GM18867 (cell line): ENCODE measurements around the gene PDE4B.
"Not testable (repeated sequence)": the region's sequence is repeated elsewhere in the genome, so short reads cannot be mapped to it uniquely, and the experiment has no call there.

ENCODE experiments used
- ATAC-seq: cut with Tn5 transposase; IDR thresholded peaks from one replicate; pipeline ENCODE4 v1.9.1; 2021; ENCODE audit warnings: mild to moderate bottlenecking, moderate library complexity; ENCODE audit not compliant: unreplicated experiment

The PDE4B gene

DNA sequence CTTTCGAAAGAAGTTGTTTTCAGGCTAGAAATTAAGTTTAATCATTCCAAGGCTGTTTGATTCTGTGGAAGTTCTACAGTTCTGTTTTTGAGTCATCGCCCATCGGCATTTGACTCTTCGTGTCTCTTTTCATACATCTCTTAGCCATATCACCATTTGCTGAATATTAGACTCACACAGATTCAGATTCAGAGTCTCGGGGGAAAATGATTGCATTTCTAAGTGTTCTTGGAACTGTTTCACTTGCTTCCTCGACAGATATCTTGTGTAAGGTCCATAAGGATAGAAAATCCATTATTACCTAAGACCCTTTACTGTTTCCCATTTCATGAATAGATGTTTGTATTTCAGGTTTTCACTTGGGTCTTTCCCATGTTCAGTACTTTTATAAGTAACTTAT, 504.3 kb downstream of the PDE4B start:
- ATAC-seq, result no peak

- ATAC-seq, result no peak
These were observed 505.8 kb downstream of the PDE4B start for GRCh38 chr1:66298464-66298863.

- no peak for ATAC-seq
These were observed 507.7 kb downstream of the PDE4B start for GRCh38 chr1:66300280-66300971.

- ATAC-seq, result peak; percentile 83
These were observed 508.3 kb downstream of the PDE4B start for GRCh38 chr1:66300972-66301451.

GRCh38 chr1:66302184-66302742, 509.6 kb downstream of the PDE4B start:
- ATAC-seq, result no peak

GRCh38 chr1:66302815-66303214, 510.1 kb downstream of the PDE4B start:
- no peak for ATAC-seq

- no peak for ATAC-seq
These were observed 511.0 kb downstream of the PDE4B start for GRCh38 chr1:66303646-66304045.

- ATAC-seq, result no peak
These were observed 511.4 kb downstream of the PDE4B start for GRCh38 chr1:66304128-66304527.

DNA sequence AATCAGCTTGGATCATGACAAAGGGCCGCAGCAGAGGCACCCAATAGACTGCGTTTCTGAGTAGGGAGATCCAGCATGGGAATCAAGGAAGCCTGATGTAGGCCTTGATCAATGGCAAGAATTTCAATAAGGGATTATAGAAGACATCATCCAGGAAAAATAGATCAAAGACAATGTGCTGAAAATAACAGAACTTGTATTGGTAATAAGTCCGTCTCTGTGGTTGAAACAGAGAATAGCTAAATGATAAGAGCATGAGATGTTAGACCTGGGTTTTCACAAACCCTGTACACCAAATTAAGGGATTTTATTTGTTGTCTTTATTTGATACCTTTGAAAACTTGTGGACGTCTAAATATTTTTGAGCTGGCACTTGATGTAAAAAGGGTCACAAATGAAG, 513.2 kb downstream of the PDE4B start:
- ATAC-seq, result peak; percentile 62

DNA sequence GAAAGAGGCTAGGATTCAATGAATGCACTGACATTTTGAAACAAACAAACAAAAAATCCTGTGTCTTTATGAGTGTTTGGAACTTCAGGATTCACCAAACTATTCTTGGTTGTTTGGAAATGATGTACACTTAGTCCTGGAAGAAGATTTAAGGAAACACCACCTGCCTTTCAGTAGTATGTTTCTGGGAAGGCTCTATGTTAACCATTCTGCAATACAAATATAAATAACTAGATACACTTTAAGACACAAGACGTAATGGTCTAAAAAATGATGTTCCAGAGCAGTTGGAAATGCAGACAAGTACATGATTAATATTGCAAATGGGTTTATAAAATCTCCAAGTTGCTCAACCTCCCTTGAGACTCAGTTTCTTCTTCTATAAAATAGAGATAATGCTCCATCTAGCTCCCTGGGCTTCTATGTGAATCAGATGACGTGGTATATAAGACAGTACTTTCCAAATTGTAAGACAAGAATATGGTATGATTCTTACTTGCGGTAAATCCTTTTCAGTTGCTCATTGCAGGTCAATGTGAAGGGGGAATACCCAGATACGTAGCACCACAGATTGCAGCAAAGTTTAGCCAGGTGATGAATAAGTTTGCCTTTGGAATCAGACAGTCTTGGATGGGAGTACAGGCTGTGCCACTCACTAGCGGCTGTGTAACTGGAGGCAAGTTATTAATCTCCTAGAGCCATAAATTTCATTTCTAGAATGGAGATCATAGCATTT, 516.5 kb downstream of the PDE4B start:
- no peak for ATAC-seq

GRCh38 chr1:66311092-66311491, 518.4 kb downstream of the PDE4B start:
- no peak for ATAC-seq

GRCh38 chr1:66311628-66312027, 518.9 kb downstream of the PDE4B start:
- no peak for ATAC-seq

- no peak for ATAC-seq
These were observed 519.7 kb downstream of the PDE4B start for GRCh38 chr1:66312271-66312990.

DNA sequence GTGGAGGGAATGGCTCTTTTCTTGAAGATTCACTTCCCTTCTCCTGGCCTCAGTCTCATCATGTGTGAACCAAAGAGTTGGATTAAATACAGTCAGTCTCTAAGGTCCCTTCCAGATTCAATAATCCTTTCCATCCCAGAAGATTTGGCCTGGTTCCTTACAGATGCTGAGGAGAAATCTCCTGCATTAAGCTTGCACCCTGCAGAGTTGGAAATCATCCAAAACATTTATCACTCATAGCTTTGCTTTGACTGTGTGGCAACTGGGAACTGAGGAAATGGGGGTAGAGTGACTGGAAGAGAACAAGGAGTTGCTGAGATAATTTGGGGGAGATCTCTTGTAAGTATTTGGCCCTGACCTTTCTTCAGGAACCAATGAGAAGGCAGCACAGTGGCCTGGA, 520.7 kb downstream of the PDE4B start:
- no peak for ATAC-seq

- no peak for ATAC-seq
These were observed 523.0 kb downstream of the PDE4B start for GRCh38 chr1:66315671-66316070.

- ATAC-seq, result no peak
These were observed 524.0 kb downstream of the PDE4B start for GRCh38 chr1:66316464-66317247.

DNA sequence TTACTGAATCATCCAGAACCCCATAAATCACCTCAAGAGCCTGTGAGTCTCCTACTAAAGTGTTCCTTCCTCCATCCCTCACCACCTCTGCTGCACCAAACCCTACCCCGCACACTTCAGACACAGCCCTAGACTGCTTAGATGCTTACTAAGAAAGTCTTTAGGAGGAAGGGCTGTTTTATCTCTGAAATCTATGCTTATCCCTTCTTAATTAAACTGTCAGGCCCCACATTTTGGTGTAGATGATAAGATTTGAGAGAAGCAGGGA, 524.5 kb downstream of the PDE4B start:
- no peak for ATAC-seq

- no peak for ATAC-seq
These were observed 527.5 kb downstream of the PDE4B start for GRCh38 chr1:66320231-66320630.

DNA sequence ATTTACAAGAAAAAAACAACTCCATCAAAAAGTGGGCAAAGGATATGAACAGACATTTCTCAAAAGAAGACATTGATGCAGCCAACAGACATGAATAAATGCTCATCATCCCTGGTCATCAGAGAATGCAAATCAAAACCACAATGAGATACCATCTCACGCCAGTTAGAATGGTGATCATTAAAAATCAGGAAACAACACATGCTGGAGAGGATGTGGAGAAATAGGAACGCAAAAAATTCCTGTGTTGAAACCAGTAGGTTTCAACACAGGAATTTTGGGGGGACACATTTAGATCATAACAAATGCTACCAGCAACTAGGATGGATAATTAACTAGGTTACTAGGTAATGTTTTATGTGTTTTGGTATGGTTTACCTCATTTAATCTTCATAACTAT, 529.8 kb downstream of the PDE4B start:
- ATAC-seq, result not testable (repeated sequence)

DNA sequence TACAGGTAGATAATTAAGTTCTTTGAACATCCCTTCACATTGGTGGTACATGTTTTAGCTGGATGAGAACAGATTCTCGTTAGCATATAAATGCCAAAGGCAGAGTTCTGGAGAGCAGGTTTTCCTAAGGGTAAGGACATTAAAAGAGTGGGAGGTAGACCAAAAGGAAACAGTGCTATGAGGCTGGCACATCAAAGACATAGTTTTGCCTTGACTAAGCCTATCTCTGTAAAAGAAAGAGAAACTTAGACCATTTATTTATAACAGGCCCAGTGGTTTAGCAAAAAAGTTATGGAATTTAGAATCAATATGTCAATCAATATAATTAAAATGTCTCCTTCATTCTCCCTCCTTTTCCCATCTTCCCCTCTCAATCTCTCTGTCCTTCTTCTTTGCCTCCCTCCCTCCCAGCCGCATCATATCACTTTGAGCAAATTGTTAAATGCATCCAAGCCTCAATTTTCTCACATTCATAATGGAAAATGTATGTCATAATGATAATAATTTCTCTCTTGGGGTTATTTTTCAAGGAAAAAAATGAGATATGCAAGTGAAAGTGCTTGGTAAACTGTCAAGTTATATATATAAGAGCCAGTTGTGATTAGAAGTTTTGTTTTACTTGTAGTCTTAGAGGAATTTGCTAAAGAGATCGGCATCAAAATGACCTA, 531.4 kb downstream of the PDE4B start:
- ATAC-seq, result no peak
